Smooth muscle cell (in vitro differentiated cells): ENCODE measurements around the gene AURKA. TPM values are rescaled to one million over a fixed set of nuclear protein-coding genes. Genes with fewer than 3 reads are reported as not detected.

Experiments
- DNase-seq: peaks from one replicate; lab custom pipeline; 2025; ENCODE audit not compliant: unreplicated experiment; lab: John Stamatoyannopoulos, UW
- H2AFZ ChIP-seq: fragments of 200-600 bp; sonication (generic); 2 replicates; pipeline ENCODE4 v1.6.0; 2016; ENCODE audit warnings: antibody characterized with exemption, low read depth, mild to moderate bottlenecking
- H3F3A ChIP-seq: fragments of 200-600 bp; sonication (generic); 2 replicates; pipeline ENCODE4 v1.6.0; 2017; ENCODE audit warnings: antibody characterized with exemption, low read depth
- H3K27ac ChIP-seq: fragments of 200-600 bp; sonication (generic); 2 replicates; pipeline ENCODE4 v1.5.1; 2016; ENCODE audit warnings: low read depth, mild to moderate bottlenecking
- H3K27me3 ChIP-seq: fragments of 200-600 bp; sonication (generic); 2 replicates; pipeline ENCODE4 v1.6.1; 2016; ENCODE audit warnings: low read depth, mild to moderate bottlenecking
- H3K36me3 ChIP-seq: fragments of 200-600 bp; sonication (generic); 2 replicates; pipeline ENCODE4 v1.5.1; 2016; ENCODE audit warnings: low read depth
- H3K4me1 ChIP-seq: fragments of 200-600 bp; sonication (generic); 2 replicates; pipeline ENCODE4 v1.5.1; 2016; ENCODE audit warnings: low read depth
- H3K4me2 ChIP-seq: fragments of 200-600 bp; sonication (generic); 2 replicates; pipeline ENCODE4 v1.6.0; 2016; ENCODE audit warnings: mild to moderate bottlenecking
- H3K4me3 ChIP-seq: fragments of 200-600 bp; sonication (generic); 2 replicates; pipeline ENCODE4 v1.5.1; 2016; ENCODE audit warnings: mild to moderate bottlenecking
- H3K79me2 ChIP-seq: fragments of 200-600 bp; sonication (generic); 2 replicates; pipeline ENCODE4 v1.6.0; 2016; ENCODE audit warnings: low read depth, mild to moderate bottlenecking
- H3K9ac ChIP-seq: fragments of 200-600 bp; sonication (generic); 2 replicates; pipeline ENCODE4 v1.6.0; 2016; ENCODE audit warnings: low read depth
- H3K9me3 ChIP-seq: fragments of 200-600 bp; sonication (generic); replicated peaks from 2 replicates; pipeline ENCODE4 v1.5.1; 2016; ENCODE audit warnings: low read depth
- H4K20me1 ChIP-seq: fragments of 200-600 bp; sonication (generic); 2 replicates; pipeline ENCODE4 v1.6.0; 2016; ENCODE audit warnings: low read depth
- CTCF ChIP-seq: fragments of 200-600 bp; sonication (generic); IDR thresholded peaks from 2 replicates; pipeline ENCODE4 v1.5.1; 2017; ENCODE audit warnings: borderline replicate concordance, mild to moderate bottlenecking, antibody characterized with exemption; ENCODE audit not compliant: insufficient read depth, poor library complexity, severe bottlenecking
- WGBS: methylation state at CpG from one replicate; pipeline ENCODE4 v1.1.7; 2016; ENCODE audit warnings: low lambda C conversion rate; 5-methylcytosine and 5-hydroxymethylcytosine counted together
- polyA plus RNA-seq: library from polyadenylated mRNA; unstranded; fragments of >200 nt; fragmentation: Nextera tagmentation; extraction: Ambion mirVana; gene quantifications from 2 replicates; pipeline ENCODE4 v1.2.1, GENCODE V29; 2016
- total RNA-seq: library from RNA; depleted of rRNA; stranded (reverse); fragments of >200 nt; gene quantifications from 2 replicates; pipeline ENCODE4 v1.2.3, GENCODE V29; 2014

Gene AURKA
- total and polyA plus RNA-seq, 2 experiments from 2014 or later: 12.7 to 13.9 TPM

GRCh38 chr20:56383334-56383733 lies 8.7 kb downstream of the AURKA start:
- peaks cover 20% of the 10 kb centered on the region for H3K79me2 ChIP-seq
- H3F3A ChIP-seq: no peaks in the 10 kb centered on the region
- H3K4me3 ChIP-seq: no peak overlapping the region
- no peak overlapping the region for H3K4me2 ChIP-seq
- H3K36me3 ChIP-seq: no peaks in the 10 kb centered on the region
- DNase-seq: no peak
- H2AFZ ChIP-seq: no peak overlapping the region
- H3K27me3 ChIP-seq: no peaks in the 10 kb centered on the region
- no peaks in the 10 kb centered on the region for H3K9me3 ChIP-seq
- 83% methylated on average over 8 of the region's 8 CpGs for WGBS
- no peaks in the 10 kb centered on the region for H4K20me1 ChIP-seq
- H3K9ac ChIP-seq: no peak overlapping the region
- H3K4me1 ChIP-seq: no peaks in the 10 kb centered on the region
- H3K27ac ChIP-seq: no peak overlapping the region
- TF ChIP-seq CTCF: no peak

GRCh38 chr20:56382696-56383095 lies 9.3 kb downstream of the AURKA start:
- H3K9me3 ChIP-seq: no peaks in the 10 kb centered on the region

GRCh38 chr20:56381501-56381900 lies 10.5 kb downstream of the AURKA start:
- whole genome bisulfite sequencing: 100% methylated on average over 1 of the region's 1 CpG
- H3K36me3 ChIP-seq: no peaks in the 10 kb centered on the region
- no peak for TF ChIP-seq CTCF
- no peak overlapping the region for H3K4me2 ChIP-seq
- H3K27me3 ChIP-seq: no peaks in the 10 kb centered on the region
- DNase-seq: no peak
- H3K4me3 ChIP-seq: no peak overlapping the region
- peaks cover 19% of the 10 kb centered on the region for H3K79me2 ChIP-seq
- H3K9ac ChIP-seq: no peak overlapping the region
- no peak overlapping the region for H2AFZ ChIP-seq
- no peaks in the 10 kb centered on the region for H3K4me1 ChIP-seq
- no peaks in the 10 kb centered on the region for H4K20me1 ChIP-seq
- H3F3A ChIP-seq: no peaks in the 10 kb centered on the region
- H3K9me3 ChIP-seq: no peaks in the 10 kb centered on the region
- no peak overlapping the region for H3K27ac ChIP-seq

More at GRCh38 chr20:56382696-56383095, 9.3 kb downstream of the AURKA start:
- Histone ChIP-seq H3K36me3 (no peaks in the 10 kb centered on the region), H3K27me3 (no peaks in the 10 kb centered on the region), H4K20me1 (no peaks in the 10 kb centered on the region), H3K4me1 (no peaks in the 10 kb centered on the region), H2AFZ (no peak overlapping the region), H3K4me3 (no peak overlapping the region), H3K4me2 (no peak overlapping the region), H3K9ac (no peak overlapping the region), H3K27ac (no peak overlapping the region), H3K79me2 (peaks cover 18% of the 10 kb centered on the region), H3F3A (no peaks in the 10 kb centered on the region)
- 65% methylated on average over 4 of the region's 4 CpGs for WGBS
- TF ChIP-seq CTCF: no peak
- no peak for DNase-seq

GRCh38 chr20:56380375-56380774 lies 11.6 kb downstream of the AURKA start:
- no peak overlapping the region for H3K4me3 ChIP-seq
- H3K4me2 ChIP-seq: peak overlapping the region; percentile 28
- no peaks in the 10 kb centered on the region for H3K9me3 ChIP-seq
- WGBS: 20% methylated on average over 1 of the region's 1 CpG
- H3K27ac ChIP-seq: peak overlapping the region; percentile 52
- no peak overlapping the region for H2AFZ ChIP-seq
- H3K79me2 ChIP-seq: peaks cover 15% of the 10 kb centered on the region
- no peak for DNase-seq
- H3K4me1 ChIP-seq: no peaks in the 10 kb centered on the region
- TF ChIP-seq CTCF: no peak
- H3K27me3 ChIP-seq: no peaks in the 10 kb centered on the region
- no peaks in the 10 kb centered on the region for H3F3A ChIP-seq
- H3K36me3 ChIP-seq: no peaks in the 10 kb centered on the region
- no peaks in the 10 kb centered on the region for H4K20me1 ChIP-seq
- no peak overlapping the region for H3K9ac ChIP-seq
